ENCODE data around the gene CDC42EP4.

The CDC42EP4 gene, protein sequence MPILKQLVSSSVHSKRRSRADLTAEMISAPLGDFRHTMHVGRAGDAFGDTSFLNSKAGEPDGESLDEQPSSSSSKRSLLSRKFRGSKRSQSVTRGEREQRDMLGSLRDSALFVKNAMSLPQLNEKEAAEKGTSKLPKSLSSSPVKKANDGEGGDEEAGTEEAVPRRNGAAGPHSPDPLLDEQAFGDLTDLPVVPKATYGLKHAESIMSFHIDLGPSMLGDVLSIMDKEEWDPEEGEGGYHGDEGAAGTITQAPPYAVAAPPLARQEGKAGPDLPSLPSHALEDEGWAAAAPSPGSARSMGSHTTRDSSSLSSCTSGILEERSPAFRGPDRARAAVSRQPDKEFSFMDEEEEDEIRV

GRCh38 chr17:73311781-73312641 lies at the start of gene CDC42EP4:
TSS of gene CDC42EP4 (minus strand) at chr17:73312001. CDS start at chr17:73286500, 25,501 bp downstream.
- peak; percentile 90 for DNase-seq

GRCh38 chr17:73360961-73361761 lies 49.4 kb upstream of the CDC42EP4 start:
- no peak for DNase-seq

DNA sequence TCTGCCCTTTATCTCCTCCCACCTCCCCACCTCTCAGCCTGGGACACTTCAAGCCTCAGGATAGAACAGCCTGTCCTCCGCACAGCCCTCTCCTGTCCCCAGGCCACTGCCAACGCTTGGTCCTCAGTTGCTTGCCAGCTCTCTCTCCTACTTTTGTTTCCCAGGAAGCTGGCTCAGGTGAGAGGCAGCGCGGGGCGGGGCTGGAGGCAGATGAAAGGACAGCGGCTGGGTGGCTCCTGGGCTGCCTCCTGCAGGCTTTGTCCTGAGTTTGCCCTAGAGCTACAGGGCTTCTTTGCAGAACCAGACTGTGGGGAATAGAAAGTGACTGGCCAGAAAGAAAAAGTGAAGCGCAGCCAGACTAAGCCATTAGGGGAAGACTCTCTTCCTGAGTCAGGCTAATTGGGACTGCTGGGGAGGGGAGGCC lies 48.2 kb upstream of the CDC42EP4 start:
- DNase-seq: no peak

GRCh38 chr17:73359352-73359751 lies 47.6 kb upstream of the CDC42EP4 start:
- no peak for DNase-seq

DNA sequence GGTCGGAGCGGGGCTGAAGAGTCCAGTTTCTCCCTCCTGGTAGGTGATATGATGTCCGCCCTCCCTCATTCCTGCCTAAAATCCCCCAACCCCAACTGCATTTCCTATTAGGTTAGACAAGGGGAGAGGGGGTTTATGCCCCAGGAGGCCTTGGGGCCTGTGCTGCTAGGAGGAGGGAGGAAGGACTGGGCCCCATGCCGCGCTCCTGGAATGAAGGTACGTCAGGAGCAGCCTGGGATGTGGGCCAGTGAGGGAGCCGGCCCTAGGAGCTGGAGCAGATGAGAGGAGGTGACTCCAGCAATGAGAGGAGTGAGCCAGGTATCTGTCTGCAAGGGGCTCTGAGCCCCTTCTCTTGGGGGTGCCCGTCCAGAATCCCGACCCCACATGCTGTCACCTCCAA lies 46.9 kb upstream of the CDC42EP4 start:
- DNase-seq: no peak

DNA sequence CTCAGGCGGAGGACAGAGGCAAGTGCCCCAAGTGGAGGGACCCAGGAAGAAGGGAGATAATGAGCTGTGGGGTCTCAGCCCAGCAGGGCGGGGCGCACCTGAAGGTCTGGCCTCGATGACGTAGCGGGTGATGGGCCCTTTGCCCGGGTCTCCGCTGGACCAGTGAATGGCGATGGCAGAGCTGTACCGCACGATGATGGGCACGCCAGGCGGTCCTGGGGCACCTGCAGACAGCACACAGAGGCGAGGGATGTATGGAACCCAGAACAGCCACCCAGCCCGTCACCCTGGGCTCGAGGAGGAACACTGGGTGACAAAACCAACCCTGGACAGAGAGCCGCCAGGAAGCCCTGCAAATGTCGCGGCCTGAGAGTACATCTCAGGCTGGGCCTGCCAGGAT lies 46.2 kb upstream of the CDC42EP4 start:
- no peak for DNase-seq

DNA sequence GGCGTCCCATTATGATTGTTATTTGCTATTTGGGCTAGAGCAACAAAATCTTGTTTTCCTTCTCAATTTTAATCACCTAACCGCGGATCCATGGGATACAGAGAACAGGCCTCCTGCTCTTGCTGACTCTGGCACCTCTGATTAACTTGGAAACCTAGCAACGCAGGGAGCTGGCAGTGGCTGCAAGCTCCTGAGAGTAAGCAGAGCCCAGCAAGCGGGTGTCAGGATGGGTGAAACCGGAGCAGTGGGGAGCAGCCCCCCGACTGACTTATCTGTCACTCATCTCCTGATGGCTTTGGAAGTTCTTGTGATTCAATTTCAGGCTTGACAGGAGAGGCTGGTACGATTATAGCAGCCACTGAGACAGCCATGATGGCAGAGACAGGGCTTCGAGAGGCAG lies 45.5 kb upstream of the CDC42EP4 start:
- no peak for DNase-seq

DNA sequence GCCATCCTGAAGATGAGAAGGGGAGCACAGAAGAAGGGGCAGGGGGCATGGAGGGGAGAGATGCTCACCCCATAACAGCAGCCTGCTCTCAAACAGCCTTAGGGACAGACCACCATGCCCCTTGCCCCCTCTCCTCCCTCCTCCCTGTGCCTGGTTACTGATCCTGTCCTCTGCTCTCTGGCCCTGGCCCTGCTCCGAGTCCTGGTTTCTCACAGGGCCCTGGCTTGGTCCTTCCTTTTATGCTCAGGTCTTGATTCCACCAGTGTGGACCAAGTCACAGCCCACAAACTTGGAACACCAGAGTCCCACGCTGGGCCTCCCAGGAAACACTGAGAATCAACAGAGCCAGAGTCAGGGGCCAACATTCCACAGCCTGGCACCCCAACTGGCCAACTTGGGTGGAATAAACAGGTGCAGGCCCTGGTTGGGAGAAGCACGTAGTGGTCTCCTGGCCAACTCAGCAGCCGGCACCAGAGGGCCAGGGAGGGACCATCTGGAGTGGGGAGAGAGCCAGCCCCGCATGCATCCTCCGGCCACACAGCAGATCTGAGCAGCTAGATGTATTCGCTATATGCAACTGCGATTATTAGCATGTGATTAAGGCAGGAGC lies 44.9 kb upstream of the CDC42EP4 start:
- DNase-seq: no peak

GRCh38 chr17:73354423-73355284 lies 42.9 kb upstream of the CDC42EP4 start:
- no peak for DNase-seq

- DNase-seq: no peak
These were observed 40.5 kb upstream of the CDC42EP4 start for GRCh38 chr17:73352261-73352660.

- DNase-seq: no peak
These were observed 40.0 kb upstream of the CDC42EP4 start for GRCh38 chr17:73351764-73352163.

DNA sequence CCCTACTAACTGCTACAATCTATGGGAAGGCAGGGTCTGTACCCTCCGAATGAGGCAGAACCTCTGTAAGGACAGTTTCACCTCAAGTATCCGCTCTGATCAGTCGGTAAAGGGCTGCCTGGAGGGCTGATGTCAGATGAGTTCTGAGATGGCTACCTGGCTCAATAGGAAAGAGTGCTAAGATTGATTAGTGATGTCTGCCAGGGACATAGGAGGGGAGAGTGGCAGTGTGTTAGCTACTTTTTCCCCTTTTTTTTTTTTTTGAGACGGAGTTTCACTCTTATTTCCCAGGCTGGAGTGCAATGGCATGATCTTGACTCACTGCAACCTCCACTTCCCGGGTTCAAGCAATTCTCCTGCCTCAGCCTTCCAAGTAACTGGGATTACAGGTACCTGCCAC lies 39.1 kb upstream of the CDC42EP4 start:
- DNase-seq: no peak

DNA sequence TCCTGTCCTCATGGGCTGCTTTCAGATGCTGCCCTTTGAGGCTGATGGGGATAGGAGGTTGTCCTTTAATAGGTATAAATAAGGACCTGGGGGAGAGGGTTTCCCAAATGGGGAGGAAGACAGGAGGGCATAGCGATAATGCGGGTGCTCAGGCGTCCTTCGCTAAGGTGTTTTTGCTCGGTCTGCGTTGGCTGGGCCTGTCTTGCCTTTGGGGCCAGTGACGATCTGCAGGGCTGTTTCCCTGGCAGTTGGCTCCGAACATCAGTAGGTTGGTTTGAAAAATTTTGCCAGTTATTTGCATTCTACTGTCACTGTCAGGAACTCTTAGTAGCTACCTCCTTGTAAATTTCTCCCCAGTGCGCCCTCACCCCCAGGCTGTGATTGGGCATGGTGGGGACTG lies 37.8 kb upstream of the CDC42EP4 start:
- DNase-seq: no peak

DNA sequence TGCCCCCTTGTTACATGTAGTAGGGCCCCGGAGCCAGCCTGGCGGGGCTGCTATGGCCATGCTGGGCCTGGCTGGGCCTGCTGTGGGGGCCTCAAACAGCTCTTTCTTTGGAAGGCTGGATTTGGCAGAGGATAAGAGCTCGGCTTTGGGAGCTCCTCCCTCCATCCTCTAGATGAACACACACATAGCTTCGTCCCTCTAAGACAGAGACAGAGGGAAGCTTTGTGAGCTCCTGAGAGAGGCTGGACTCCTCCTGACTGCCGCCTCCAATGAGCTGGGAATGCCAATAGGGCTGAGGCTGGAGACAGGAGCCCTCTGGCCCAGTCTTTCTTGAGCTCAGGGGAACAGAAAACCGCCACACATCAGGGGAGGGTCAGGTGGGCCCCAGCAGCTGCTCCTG lies 37.3 kb upstream of the CDC42EP4 start:
- DNase-seq: no peak

- no peak for DNase-seq
These were observed 37.0 kb upstream of the CDC42EP4 start for GRCh38 chr17:73348829-73349095.

DNA sequence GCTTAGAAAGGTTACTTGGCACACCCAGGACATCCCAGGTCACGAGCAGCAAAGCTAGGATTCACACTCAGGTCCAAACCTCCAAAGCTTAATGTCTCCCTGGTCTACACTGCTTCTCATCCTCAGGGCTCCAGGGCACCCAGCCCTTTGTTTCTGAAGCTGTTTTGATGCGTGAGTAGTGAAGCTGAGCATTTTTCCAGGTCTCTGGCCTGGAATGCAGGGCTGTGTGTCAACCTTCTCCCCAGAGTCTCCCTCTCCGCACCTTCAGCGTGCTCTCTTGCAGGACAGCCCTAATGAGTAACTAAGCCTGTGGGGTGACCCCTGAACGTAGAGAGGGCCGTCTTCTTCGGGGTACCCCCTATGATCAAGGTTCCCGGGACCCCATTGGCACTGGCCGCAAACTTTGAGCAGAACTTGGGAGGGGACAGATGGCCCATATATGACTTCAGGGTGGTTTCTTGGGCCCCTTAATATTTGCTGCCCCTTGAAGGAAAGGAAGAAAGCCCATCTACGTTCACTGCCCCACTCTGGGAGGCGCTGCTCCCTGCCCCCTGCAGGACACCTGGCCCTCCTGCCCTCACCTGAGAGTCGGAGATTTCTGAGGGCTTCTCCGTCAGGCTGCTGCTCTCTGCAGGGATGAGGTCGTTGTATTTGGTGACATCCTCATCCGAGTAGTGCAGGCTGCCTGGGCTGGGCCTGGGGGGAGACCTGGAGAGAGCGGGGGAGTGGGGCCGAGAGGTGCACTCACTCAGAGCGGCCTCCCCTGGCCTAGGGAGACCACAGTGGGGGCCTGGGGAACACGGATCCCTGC lies 36.4 kb upstream of the CDC42EP4 start:
- DNase-seq: no peak

GRCh38 chr17:73347351-73347750 lies 35.5 kb upstream of the CDC42EP4 start:
- no peak for DNase-seq

DNA sequence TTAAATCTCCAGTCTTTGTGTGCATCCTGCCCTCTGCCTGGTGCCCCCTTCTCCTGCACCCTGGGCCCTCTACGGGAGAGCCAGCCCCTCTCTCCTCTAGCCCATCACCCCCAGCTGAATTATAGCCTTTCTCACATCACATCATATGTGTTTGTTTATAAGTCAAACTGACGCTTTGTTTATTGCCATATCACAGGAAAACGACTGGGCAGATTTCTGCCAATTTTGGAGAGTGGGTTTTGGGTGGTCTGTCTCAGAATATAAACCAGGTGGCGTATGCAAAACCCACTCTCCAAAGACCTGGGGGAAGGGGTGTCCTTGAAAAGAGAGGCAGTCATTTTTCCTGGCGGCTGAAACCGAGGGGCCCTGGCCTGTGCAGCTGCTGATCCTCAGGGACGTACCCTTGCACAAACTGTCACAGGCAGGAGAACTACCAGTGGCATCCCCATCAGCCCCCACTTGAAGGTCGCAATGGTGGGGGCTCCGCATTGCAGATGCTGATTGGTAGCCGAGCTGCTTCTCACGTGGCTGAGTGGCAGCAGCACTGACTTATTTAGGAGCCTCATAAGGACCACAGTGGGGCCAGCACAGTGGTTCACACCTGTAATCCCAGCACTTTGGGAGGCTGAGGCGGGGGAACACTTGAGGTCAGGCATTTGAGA lies 34.8 kb upstream of the CDC42EP4 start:
- DNase-seq: no peak

DNA sequence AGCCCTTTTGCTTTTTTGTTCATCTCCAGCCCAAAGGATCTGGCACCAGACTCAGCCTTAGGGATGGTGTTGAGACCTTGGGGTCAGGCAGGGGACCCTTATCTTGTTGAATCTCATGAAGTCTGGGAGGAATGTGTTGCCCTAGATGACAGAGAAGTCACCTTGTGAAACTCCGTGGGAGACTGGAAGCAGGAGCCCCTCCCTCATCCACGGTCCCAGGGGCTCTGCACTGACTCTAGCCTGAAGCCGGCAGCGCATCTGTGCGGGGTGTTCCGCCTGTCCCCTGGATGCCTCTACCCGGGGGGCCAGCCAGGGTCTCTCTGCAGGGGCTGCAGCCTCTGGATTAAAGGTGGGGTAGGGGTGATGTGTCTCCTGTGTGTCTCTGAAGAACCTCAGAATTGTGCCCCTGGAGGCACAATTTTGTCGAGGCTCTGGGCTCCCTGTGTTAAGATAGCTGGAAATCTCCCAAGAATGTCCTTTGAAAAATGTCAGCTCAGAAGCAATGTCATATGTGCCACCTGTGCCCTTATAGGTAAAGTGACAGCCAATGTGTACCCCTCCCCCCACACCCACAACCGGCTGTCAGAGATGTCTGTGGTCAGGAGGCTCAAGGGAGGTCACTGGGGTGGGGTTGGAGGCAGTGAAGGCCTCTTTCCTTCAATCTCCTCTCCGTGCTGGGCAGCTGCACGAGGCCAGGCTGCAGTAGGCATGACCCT lies 32.1 kb upstream of the CDC42EP4 start:
- DNase-seq: no peak

DNA sequence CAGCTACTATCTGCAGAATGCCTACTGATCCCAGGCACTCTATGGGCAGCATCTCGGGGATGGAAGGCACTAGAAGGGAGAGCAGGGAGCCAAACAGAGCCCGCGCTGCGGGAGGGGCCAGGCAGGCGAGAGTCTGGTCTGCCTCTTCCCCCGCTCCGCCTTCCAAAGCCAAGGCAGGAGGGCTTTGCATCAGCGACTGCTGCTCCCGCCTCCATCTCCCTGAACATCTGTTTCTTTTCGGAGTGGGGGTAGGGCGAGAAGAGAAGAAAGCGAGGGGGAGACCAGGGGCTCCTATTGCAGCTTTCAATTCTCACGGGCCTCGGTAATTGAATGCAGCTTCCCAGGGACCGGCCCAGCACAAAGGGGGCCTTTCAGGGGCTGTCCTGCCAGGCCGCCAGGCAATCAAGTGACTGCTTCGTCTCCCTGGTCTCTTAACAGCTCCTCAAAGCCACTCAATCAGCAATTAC lies 31.4 kb upstream of the CDC42EP4 start:
- no peak for DNase-seq
